GM21390 (cell line): ENCODE results near the gene MED17.

Experiments used
- ATAC-seq: cut with Tn5 transposase; IDR thresholded peaks from one replicate; pipeline ENCODE4 v1.9.1; 2021; ENCODE audit not compliant: unreplicated experiment

The MED17 gene

DNA sequence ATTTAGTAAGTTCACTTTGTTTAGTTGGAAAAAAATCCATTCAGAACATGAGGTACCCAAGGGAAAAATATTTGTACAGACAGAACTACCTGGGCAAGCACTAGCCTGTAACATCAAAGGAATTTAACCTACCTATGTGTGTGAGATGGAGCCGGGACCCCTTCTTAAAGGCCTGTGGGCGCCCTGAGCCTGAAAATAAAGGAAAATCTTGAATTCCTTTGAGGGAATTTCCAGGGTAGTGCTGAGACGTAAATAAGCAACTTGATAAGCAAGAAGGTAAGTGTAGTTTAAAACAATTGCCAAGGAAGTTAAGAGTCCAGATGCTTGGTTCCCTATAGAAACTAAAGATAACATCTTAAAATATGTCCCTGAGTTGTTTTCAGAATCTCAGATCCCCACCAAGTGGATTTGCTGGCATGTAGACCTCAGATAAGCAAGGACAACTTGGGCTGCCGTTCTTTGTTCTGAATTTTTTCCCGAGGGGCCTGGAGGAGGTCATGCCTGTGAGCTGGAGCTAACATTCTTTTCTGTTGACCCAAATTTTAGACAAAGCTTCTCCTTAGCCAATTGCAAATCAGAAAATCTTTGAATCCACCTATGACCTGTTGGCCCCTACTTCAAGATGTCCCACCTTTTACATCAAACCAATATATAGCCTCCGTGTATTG lies 31.0 kb downstream of the MED17 start:
- ATAC-seq = no peak

DNA sequence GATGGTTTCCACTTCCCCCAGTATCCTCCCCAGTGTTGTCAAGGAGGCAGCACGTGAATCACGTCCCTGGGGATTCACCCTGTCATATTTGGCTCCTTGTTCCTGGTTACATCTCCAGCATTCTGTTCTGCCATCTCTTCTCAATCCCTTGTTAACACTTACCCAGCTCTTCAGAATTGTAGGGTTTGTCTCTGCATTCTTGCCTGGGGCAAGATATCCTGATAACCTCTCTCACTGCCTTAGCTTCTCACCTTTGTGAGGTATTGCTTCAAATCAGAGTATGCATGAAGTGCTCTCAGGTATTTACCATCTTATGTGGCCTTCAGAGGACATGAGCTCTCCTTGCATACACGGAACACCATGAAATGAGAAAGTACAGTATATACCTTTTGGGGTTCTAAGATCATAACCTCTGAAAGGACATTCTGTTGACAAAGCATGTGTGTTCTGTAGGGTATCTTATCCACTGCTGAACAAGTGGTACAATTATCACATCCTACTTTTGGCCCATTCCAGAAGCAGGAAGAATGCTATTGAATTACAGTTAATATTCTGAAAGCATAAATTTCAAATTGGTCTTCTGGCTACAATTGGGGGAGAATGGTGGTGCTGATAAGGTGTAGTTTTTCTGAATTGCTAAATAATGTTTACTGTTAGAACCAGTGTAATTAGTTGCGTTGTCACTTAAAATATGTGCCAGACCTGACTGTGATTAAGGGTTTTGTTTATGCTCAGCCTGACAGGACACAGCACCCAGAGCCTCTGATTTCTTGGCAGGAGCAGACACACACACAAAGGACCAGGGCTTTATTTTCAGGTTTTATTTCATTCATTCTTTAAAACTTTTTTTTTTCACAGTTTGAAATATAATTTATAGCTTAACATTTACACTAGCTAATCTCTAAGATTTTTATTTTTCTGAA lies 33.6 kb downstream of the MED17 start:
- no peak for ATAC-seq

GRCh38 chr11:93819966-93820695 lies 36.0 kb downstream of the MED17 start:
- no peak for ATAC-seq

DNA sequence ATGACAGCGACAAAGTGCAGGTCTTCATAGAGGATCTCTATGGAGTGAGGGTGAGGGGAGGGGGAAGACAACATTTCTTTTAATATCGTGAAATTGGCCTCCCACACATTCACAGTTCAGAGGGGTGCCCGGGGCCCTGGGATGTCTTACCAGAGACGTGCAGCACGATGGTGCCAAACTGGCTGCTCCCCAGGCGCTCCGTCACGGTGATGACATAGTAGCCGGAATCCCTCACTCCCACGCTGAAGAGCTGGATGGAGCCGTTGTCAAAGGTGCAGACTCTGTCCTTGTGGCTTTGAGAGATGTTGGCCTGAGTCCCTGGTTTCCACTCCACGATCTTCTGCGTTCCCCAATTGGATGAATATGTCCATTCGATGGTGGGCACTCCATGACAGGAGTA lies 36.8 kb downstream of the MED17 start:
- ATAC-seq = no peak

DNA sequence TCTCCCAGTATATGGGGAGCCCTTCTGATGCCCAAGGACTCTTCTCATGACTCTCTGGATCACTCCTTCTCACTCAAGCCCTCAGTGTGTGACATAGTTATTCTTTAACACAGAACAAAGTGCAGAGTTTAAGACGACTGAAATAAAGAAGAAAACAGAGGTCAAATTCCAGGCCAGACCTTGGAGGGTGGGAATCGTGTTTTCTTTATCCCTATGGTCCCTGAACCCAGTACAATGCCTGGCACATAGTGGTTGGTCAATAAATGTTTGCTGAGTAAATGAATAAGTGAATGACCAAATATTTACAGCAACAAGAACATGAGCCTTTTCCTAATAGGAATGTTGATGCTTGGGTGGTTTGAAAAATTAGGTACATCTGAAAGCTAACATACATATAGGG lies 37.5 kb downstream of the MED17 start:
- no peak for ATAC-seq

GRCh38 chr11:93822359-93822758 lies 38.3 kb downstream of the MED17 start:
- no peak for ATAC-seq

DNA sequence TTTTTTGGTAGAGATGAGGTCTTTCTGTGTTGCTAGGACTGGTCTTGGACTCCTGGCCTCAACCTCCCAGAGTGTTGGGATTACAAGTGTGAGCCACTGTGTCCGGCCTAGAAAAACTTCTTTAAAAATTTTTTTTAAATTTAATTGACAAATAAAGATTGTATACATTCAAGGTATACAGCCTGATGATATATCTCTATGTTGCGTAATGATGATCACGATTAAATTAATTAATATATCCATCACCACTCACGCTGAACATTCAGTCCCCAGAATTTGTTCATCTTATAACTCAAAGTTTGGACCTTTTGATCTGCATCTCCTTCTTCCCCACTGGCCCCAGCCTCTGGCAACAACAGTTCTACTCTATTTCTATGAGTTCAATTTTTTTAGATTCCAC lies 39.1 kb downstream of the MED17 start:
- no peak for ATAC-seq

GRCh38 chr11:93827363-93827762 lies 43.3 kb downstream of the MED17 start:
- ATAC-seq = no peak

DNA sequence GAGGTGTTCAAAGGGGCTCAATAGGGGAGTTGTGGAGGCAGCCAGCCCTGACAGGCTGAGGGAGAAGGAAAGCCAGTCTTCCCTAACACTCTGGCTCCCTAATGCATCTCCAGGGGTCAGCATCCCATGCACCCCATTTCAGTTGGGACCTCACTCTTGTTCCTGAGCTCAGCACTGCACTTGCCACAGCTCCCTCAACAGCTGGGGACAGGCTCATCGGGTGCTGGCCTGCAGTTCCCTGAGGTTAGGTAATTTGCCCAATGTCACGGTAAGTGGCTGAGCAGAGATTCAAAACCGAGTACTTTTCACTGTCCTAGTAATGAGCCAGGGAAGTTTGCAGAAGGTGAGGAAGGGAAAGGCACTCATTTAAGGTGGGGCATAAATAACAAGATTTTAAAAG lies 45.5 kb downstream of the MED17 start:
- ATAC-seq = no peak

- no peak for ATAC-seq
These were observed 47.5 kb downstream of the MED17 start for GRCh38 chr11:93831343-93832127.

GRCh38 chr11:93832780-93833179 lies 48.7 kb downstream of the MED17 start:
- ATAC-seq = no peak

DNA sequence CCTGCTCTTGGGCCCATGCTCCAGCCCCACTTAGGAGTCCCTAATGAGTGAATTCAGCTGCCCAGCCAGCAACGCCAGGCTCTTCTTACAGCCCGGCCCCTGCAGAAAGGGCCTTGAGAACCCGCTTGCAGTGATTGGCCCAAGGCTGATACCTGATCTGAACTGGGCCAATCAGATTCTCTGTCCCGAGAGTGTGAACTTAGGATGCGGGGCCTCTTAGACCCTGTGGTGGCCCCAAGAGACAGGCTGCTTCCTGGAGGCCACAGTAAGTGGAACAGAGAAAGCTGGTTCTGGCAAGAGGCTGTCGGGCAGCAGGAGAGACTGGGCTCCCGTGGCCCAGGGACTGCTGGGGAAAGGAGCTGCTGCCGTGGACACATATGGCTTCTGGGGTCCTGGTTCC lies 54.9 kb downstream of the MED17 start:
- no peak for ATAC-seq

GRCh38 chr11:93840180-93840579 lies 56.1 kb downstream of the MED17 start:
- no peak for ATAC-seq

DNA sequence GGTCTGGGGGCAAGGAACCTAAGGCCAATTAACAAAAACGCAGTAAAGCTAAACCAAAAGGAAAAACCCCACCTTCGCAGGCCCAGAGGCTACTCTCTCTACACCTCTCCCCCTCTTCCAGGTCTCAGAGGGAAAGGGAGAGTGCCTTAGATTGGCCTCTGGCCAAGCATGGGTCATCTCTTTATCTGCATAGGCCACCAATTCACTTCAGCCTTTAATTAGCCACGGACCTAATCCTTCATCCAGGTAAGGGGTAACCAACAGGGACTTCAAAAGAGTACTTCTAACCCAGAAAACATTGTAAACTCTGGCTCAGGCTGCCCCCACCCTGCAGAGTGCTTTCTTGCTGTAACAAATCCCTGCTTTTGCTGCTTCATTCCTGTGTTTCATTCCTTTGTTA lies 56.9 kb downstream of the MED17 start:
- ATAC-seq = no peak

DNA sequence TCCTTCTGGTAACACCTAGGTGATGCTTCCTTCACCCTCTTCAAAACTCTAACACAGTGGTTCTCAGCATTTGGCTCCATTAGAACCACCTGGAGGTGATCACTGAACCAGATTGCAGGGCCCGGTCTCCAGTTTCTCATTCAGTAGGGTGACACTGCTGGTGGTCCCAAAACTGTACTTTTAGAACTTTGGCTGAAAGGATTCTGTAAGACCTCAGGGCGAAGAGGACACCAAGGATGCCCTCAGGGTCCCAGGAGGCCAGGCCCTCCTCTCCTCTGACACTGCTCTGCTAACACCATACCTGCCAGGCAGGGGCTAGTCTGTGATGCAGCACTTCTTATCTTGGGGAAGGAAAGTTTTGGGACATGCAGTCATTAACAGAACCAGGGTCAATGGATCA lies 57.4 kb downstream of the MED17 start:
- no peak for ATAC-seq

DNA sequence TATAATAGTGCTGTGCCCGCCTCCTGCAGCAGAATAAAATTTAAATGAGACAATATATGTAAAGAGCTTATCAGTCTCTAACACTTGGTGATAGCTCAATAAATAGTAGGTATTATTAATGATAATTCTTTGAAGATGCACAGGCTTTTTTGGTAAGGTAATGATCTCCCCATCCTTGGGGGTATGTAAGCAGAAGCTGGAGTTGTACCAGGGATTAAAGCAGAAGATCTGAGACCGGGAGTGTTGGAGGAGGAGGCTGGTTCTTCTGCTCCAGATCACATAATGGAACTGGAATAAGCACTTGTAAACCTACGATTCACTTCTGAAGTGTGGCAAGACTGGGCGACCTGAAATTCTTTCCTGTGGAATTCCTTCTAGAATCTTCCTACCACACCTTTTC lies 58.0 kb downstream of the MED17 start:
- ATAC-seq = no peak

GRCh38 chr11:93842461-93842860 lies 58.4 kb downstream of the MED17 start:
- no peak for ATAC-seq

GRCh38 chr11:93843906-93844305 lies 59.8 kb downstream of the MED17 start:
- ATAC-seq = no peak

GRCh38 chr11:93844568-93844967 lies 60.5 kb downstream of the MED17 start:
- ATAC-seq = no peak

DNA sequence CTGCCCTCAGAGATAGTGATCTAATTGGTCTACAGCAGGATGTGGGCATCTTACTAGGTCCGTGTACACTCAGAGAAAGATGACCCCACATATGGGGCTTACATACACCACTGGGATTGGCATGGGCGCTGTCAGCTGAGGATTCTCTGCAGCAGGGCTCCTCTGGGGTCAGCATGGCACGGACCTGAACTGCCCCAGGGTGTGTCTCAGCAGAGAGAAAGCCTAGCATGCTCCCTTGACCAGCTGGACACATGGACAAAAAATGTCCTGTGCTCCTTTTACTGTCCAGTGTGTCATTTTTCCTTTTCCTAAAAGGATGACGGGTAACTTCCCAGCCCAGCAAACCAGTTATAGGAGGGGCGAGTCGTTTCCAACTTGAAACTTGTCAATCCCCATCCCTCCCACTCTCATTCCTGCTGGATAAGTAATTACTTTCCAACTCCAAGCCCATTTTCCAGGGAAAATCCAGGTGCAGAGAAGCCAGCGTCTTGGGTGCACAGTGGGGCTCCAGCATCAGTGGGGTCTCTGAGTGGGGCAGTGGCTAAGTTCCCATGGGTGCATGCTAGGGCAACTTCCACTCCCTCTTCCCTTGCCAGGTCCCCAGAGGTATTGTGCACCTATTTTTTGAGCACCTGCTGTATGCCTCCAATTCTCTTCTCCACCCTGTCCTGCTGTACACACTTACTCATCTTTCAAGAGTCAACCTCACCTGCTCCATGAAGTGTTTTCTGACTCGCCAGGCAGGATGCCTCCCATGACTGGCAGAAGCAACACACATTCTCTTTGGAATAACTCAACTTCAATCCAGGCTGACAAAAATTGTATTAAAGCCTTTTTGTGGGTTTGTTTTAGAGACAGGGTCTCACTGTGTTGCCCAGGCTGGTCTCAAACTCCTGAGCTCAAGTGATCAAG lies 61.4 kb downstream of the MED17 start:
- ATAC-seq = no peak
